Kidney (tissue), 14 donors: ENCODE data around the gene TFR2. TPM values are rescaled to one million over a fixed set of nuclear protein-coding genes. Genes with fewer than 3 reads are reported as not detected.

Experiments used
- DNase-seq, 5 donors: peaks; one replicate each; pipeline ENCODE4 v3.0.0-alpha.2; 2013 to 2020
- FAIRE-seq: peaks from 2 replicates; lab custom pipeline; 2012; peaks lifted over from hg19 to GRCh38; lab: Jason Lieb, UNC
- H3K27ac ChIP-seq, 2 donors: one replicate each; pipeline ENCODE4 v1.7.0; 2013; ENCODE audit warnings: low read depth in 2 of 2, low read length in 2 of 2, inconsistent platforms in 1 of 2
- H3K27me3 ChIP-seq: one replicate; pipeline ENCODE4 v1.7.1; 2013; ENCODE audit warnings: low read length, inconsistent platforms; ENCODE audit not compliant: control insufficient read depth, insufficient read depth
- H3K36me3 ChIP-seq, 3 donors: one replicate each; pipeline versions ENCODE4 v1.7.0 to v1.7.1; 2013; ENCODE audit warnings: low read length in 3 of 3, control low read depth in 1 of 3, inconsistent platforms in 1 of 3; ENCODE audit not compliant: insufficient read depth in 3 of 3, control insufficient read depth in 2 of 3
- H3K4me1 ChIP-seq, 3 donors: one replicate each; pipeline versions ENCODE4 v1.7.0 to v1.7.1; 2013; ENCODE audit warnings: low read length in 3 of 3, inconsistent platforms in 1 of 3, low read depth in 1 of 3; ENCODE audit not compliant: control insufficient read depth in 2 of 3, insufficient read depth in 2 of 3
- H3K4me3 ChIP-seq, 3 donors: one replicate each; pipeline versions ENCODE4 v1.7.0 to v1.8.1; 2013; ENCODE audit warnings: low read length in 3 of 3, control low read depth in 1 of 3, inconsistent platforms in 1 of 3
- H3K9ac ChIP-seq, 3 donors: one replicate each; pipeline versions ENCODE4 v1.7.0 to v1.7.1; 2013; ENCODE audit warnings: low read length in 3 of 3, control low read depth in 1 of 3, inconsistent platforms in 1 of 3
- H3K9me3 ChIP-seq, 3 donors: one replicate each; pipeline versions ENCODE4 v1.7.0 to v1.7.1; 2013; ENCODE audit warnings: low read length in 3 of 3, control low read depth in 1 of 3, inconsistent platforms in 1 of 3; ENCODE audit not compliant: control insufficient read depth in 2 of 3, insufficient read depth in 1 of 3
- CTCF ChIP-seq: IDR thresholded peaks from 3 replicates; pipeline ENCODE4 v1.5.1; 2012; ENCODE audit warnings: mild to moderate bottlenecking, moderate library complexity, borderline replicate concordance; ENCODE audit not compliant: insufficient read depth; ENCODE audit errors: extremely low read depth
- intact Hi-C: fragments of 100-400 bp; cut with DNase I; formaldehyde crosslinking; loops from one replicate; pipeline ENCODE4 v1.11.1; 2022
- polyA plus RNA-seq: library from polyadenylated mRNA; stranded (reverse); fragments of 350-450 nt; fragmentation: Illumina TruSeq; extraction: RNeasy Lipid Tissue Mini Kit (QIAGEN cat#74804); gene quantifications from one replicate; pipeline ENCODE4 v1.2.3, GENCODE V29; 2014; ENCODE audit warnings: low read depth, low replicate concordance; ENCODE audit not compliant: insufficient read depth
- total RNA-seq: library from RNA; stranded (reverse); fragmentation: NEBNext Ultra II Directional; extraction: Animal tissue kit (Norgen Biotek cat#: 25700); gene quantifications from one replicate; pipeline ENCODE4 v1.2.1, GENCODE V29; 2021
- donor health status: control.
- donor health status: control.
- donor health status: control.
- donor health status: control.
- donor health status: control.
- donor health status: DM: yes; HTN: yes; CAD: no.
- donor health status: Normal renal cell carcinoma (clear cell type).

Gene TFR2
- total and polyA plus RNA-seq, 2 donors from 2014 or later: 0.22 to 0.79 TPM

GRCh38 chr7:100642534-100642907 is 1.2 kb upstream of the TFR2 start:
- H3K9ac ChIP-seq: no peak overlapping the region
- intact Hi-C loops: no loop called here
- no peak overlapping the region for H3K4me3 ChIP-seq
- no peaks in the 10 kb centered on the region for H3K4me1 ChIP-seq
- H3K9me3 ChIP-seq: no peaks in the 10 kb centered on the region
- no peaks in the 10 kb centered on the region for H3K36me3 ChIP-seq
- FAIRE-seq (no peak), DNase-seq (peak in 3 of 5 donors; percentile 14 to 70 (median 36))
- no peaks in the 10 kb centered on the region for H3K27me3 ChIP-seq
- H3K27ac ChIP-seq: no peak overlapping the region
- TF ChIP-seq CTCF: no peak

- intact Hi-C loops: no loop called here
- Histone ChIP-seq H3K4me3 (no peak overlapping the region), H3K27ac (no peak overlapping the region), H3K9me3 (no peaks in the 10 kb centered on the region), H3K27me3 (no peaks in the 10 kb centered on the region), H3K9ac (no peak overlapping the region), H3K4me1 (no peaks in the 10 kb centered on the region), H3K36me3 (no peaks in the 10 kb centered on the region)
- no peak for FAIRE-seq
- DNase-seq: no peak
- TF ChIP-seq CTCF: no peak
These were observed 645 bp upstream of the TFR2 start for GRCh38 chr7:100641860-100642533.

- DNase-seq (no peak), FAIRE-seq (no peak)
- no peak overlapping the region for H3K9ac ChIP-seq
- no peak overlapping the region for H3K4me3 ChIP-seq
- no peak overlapping the region for H3K27ac ChIP-seq
- intact Hi-C loops: no loop called here
- no peaks in the 10 kb centered on the region for H3K9me3 ChIP-seq
- no peaks in the 10 kb centered on the region for H3K36me3 ChIP-seq
- no peak for TF ChIP-seq CTCF
- no peaks in the 10 kb centered on the region for H3K27me3 ChIP-seq
- H3K4me1 ChIP-seq: no peaks in the 10 kb centered on the region
These were observed 573 bp downstream of the TFR2 start for GRCh38 chr7:100640517-100641440.
